ENCODE measurements around the gene RER1.

The RER1 gene

DNA sequence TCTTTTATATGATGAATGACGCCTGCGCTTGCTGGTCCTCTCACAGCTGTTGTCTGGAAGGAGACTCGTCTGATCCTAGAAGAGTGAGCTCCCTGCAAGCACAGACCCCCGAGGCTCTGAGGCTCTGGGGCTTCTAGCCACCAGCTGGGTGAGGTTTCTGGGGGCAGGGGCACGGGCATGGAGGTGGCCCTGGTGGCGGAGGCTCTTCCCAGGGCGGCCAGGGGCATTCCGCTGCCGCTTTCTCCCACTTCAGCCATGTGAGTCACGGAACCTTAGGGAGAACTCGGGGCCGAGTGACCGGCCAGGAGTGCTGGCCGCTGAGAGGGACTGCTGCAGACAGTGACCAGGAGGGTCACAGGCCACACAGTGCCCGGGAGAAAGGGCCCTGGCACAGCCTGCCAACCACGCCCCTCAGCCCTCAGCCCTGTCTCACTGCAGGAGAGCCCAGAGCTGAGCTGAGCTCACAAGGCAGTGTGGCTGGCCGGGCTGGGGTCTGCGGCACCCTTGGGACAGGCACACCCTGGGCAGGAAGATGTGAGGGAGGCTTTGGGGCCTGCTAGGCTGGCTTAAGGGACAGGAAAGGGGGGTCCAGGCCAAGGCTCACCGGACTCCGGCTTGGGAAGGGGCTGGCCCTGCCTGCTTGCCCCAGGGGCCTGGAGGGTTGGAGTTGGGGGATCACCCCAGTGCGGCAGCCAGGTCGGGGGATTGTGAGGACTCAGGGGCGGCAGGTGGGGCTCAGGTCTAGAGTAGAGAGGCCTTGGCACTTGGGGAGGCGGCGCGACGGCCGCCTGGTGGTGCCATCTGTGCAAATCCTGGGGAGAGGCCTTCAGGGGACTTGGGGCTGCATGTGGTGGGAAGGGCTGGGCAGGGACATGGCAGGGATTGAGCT, 36.0 kb upstream of the RER1 start:
- no peaks in the 10 kb centered on the region for H3K9me3 ChIP-seq (ENCODE audit: control insufficient read depth, low read length)
- WGBS, 2 experiments (ENCODE audit: insufficient coverage in 2 of 2): 91 to 92% methylated on average over 24 to 25 of the region's 28 CpGs

DNA sequence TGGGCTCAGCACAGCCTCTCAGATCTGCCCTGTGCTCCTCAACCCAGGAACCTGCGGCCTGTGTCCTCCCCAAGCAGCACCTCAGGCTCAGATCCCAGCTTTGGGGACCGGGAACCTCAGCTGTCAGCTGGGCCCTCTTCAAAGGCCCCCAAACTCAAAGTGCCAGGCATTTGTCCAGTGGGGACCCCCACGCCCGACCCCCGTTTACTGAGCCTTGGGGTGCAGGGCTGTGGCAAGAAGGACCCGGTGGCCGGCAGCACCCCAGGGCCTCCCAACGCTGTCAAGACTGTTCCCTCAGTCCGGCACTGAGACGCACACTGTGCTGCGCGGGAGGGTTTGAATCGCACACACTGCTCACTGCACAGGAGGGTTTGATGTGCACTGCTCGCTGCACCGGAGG, 35.2 kb upstream of the RER1 start:
- Histone ChIP-seq H3K4me1 (ENCODE audit: control insufficient read depth, insufficient read depth, low read length, poor library complexity, severe bottlenecking) (peaks cover 3% of the 10 kb centered on the region), H3K27ac (ENCODE audit: low read depth, low read length, severe bottlenecking) (no peak overlapping the region), H3K9me3 (ENCODE audit: control insufficient read depth, low read length) (no peaks in the 10 kb centered on the region), H3K36me3 (ENCODE audit: control insufficient read depth, insufficient read depth, low read length) (no peaks in the 10 kb centered on the region), H3K4me3 (ENCODE audit: extremely low read depth, insufficient read depth, low read length, poor library complexity, severe bottlenecking) (no peak overlapping the region)
- WGBS, 2 experiments (ENCODE audit: insufficient coverage in 2 of 2): 95% methylated on average over 14 to 15 of the region's 15 CpGs

More for the DNA sequence above, 36.0 kb upstream of the RER1 start:
- peaks cover 3% of the 10 kb centered on the region for H3K4me1 ChIP-seq (ENCODE audit: control insufficient read depth, insufficient read depth, low read length, poor library complexity, severe bottlenecking)
- no peak overlapping the region for H3K4me3 ChIP-seq (ENCODE audit: extremely low read depth, insufficient read depth, low read length, poor library complexity, severe bottlenecking)
- H3K27ac ChIP-seq (ENCODE audit: low read depth, low read length, severe bottlenecking): no peak overlapping the region
- no peaks in the 10 kb centered on the region for H3K36me3 ChIP-seq (ENCODE audit: control insufficient read depth, insufficient read depth, low read length)

- Histone ChIP-seq H3K9me3 (ENCODE audit: control insufficient read depth, low read length) (no peaks in the 10 kb centered on the region), H3K36me3 (ENCODE audit: control insufficient read depth, insufficient read depth, low read length) (no peaks in the 10 kb centered on the region), H3K27ac (ENCODE audit: low read depth, low read length, severe bottlenecking) (no peak overlapping the region), H3K4me3 (ENCODE audit: extremely low read depth, insufficient read depth, low read length, poor library complexity, severe bottlenecking) (no peak overlapping the region), H3K4me1 (ENCODE audit: control insufficient read depth, insufficient read depth, low read length, poor library complexity, severe bottlenecking) (peaks cover 3% of the 10 kb centered on the region)
- WGBS, 2 experiments (ENCODE audit: insufficient coverage in 2 of 2): 94 to 96% methylated on average over 32 to 35 of the region's 37 CpGs
These were observed 34.5 kb upstream of the RER1 start for GRCh38 chr1:2356911-2357845.

GRCh38 chr1:2358072-2358471, 33.6 kb upstream of the RER1 start:
- H3K27ac ChIP-seq (ENCODE audit: low read depth, low read length, severe bottlenecking): no peak overlapping the region
- WGBS, 2 experiments (ENCODE audit: insufficient coverage in 2 of 2): 86 to 92% methylated on average over 7 to 13 of the region's 13 CpGs
- H3K4me3 ChIP-seq (ENCODE audit: extremely low read depth, insufficient read depth, low read length, poor library complexity, severe bottlenecking): no peak overlapping the region

GRCh38 chr1:2358651-2359640, 32.7 kb upstream of the RER1 start:
- H3K4me3 ChIP-seq (ENCODE audit: extremely low read depth, insufficient read depth, low read length, poor library complexity, severe bottlenecking): no peak overlapping the region
- no peaks in the 10 kb centered on the region for H3K36me3 ChIP-seq (ENCODE audit: control insufficient read depth, insufficient read depth, low read length)
- H3K9me3 ChIP-seq (ENCODE audit: control insufficient read depth, low read length): no peaks in the 10 kb centered on the region
- no peak overlapping the region for H3K27ac ChIP-seq (ENCODE audit: low read depth, low read length, severe bottlenecking)
- WGBS, 2 experiments (ENCODE audit: insufficient coverage in 2 of 2): 81 to 86% methylated on average over 21 to 24 of the region's 24 CpGs
- peaks cover 3% of the 10 kb centered on the region for H3K4me1 ChIP-seq (ENCODE audit: control insufficient read depth, insufficient read depth, low read length, poor library complexity, severe bottlenecking)

More at GRCh38 chr1:2358072-2358471, 33.6 kb upstream of the RER1 start:
- Histone ChIP-seq H3K9me3 (ENCODE audit: control insufficient read depth, low read length) (no peaks in the 10 kb centered on the region), H3K4me1 (ENCODE audit: control insufficient read depth, insufficient read depth, low read length, poor library complexity, severe bottlenecking) (peaks cover 3% of the 10 kb centered on the region), H3K36me3 (ENCODE audit: control insufficient read depth, insufficient read depth, low read length) (no peaks in the 10 kb centered on the region)

DNA sequence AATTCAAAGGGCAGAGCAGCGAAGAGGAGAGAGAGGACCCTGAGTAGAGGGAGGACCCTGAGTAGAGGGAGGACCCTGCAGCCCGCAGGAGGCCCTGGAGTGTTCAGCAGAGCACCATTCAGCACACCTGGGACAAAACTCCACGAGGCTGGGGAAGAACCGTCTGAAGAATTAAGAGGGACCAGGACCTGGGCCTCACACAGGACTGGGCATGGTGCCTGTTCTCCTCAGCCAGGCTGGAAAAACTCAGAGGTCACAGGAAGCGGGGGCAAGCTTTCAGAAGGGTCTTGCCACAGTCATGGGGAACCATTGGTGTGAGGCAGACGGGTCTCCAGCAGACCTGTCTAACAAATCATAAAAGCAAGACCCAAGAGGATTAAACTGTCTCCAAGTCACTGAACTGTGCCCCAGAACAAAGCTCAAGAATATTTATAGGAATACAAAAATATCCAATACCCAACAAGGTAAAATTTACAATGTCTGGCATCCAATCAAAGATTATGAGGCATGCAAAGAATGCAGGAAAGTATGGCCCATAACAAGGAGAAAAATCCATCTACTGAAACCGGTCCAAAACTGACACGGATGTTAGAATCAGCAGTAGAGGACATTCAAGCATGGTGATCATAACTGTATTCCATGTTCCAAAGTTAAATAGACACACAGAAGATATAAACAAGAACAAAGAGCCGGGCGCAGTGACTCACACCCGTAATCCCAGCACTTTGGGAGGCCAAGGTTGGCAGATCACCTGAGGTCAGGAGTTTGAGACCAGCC, 30.9 kb upstream of the RER1 start:
- H3K9me3 ChIP-seq (ENCODE audit: control insufficient read depth, low read length): no peaks in the 10 kb centered on the region
- no peaks in the 10 kb centered on the region for H3K4me1 ChIP-seq (ENCODE audit: control insufficient read depth, insufficient read depth, low read length, poor library complexity, severe bottlenecking)
- WGBS, 2 experiments (ENCODE audit: insufficient coverage in 2 of 2): 90 to 91% methylated on average over 9 to 11 of the region's 11 CpGs
- H3K36me3 ChIP-seq (ENCODE audit: control insufficient read depth, insufficient read depth, low read length): no peaks in the 10 kb centered on the region
- H3K4me3 ChIP-seq (ENCODE audit: extremely low read depth, insufficient read depth, low read length, poor library complexity, severe bottlenecking): no peak overlapping the region
- no peak overlapping the region for H3K27ac ChIP-seq (ENCODE audit: low read depth, low read length, severe bottlenecking)

DNA sequence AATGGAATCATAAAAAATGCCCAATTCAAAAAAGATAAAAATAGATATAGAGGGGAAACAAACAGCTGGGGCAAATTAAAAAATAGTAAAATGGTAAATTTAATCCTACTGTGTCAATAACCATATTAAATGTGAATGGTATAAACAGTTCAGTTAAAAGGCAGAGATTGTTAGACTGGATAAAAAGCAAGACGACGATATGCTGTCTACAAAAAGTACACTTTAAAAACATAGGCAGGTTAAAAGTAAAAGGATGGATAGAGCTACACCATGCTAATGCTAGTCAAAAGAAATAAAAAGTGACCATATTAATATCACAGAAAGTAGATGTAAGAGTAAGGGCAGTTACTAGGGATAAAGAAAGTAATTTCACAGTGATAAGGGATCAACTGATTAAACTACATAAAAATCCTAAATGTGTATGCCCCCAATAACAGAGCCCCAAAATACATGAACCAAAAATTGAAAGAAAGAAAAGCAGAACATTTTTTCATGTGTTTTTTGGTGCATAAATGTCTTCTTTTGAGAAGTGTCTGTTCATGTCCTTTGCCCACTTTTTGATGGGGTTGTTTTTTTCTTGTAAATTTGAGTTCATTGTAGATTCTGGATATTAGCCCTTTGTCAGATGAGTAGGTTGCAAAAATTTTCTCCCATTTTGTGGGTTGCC, 27.7 kb upstream of the RER1 start:
- Histone ChIP-seq H3K4me3 (ENCODE audit: extremely low read depth, insufficient read depth, low read length, poor library complexity, severe bottlenecking) (no peak overlapping the region), H3K36me3 (ENCODE audit: control insufficient read depth, insufficient read depth, low read length) (no peaks in the 10 kb centered on the region), H3K27ac (ENCODE audit: low read depth, low read length, severe bottlenecking) (no peak overlapping the region), H3K9me3 (ENCODE audit: control insufficient read depth, low read length) (no peaks in the 10 kb centered on the region), H3K4me1 (ENCODE audit: control insufficient read depth, insufficient read depth, low read length, poor library complexity, severe bottlenecking) (no peaks in the 10 kb centered on the region)
- WGBS, 2 experiments (ENCODE audit: insufficient coverage in 2 of 2): no CpG with 5 or more reads among the region's 2 CpGs

- H3K4me3 ChIP-seq (ENCODE audit: extremely low read depth, insufficient read depth, low read length, poor library complexity, severe bottlenecking): no peak overlapping the region
- no peaks in the 10 kb centered on the region for H3K9me3 ChIP-seq (ENCODE audit: control insufficient read depth, low read length)
- H3K27ac ChIP-seq (ENCODE audit: low read depth, low read length, severe bottlenecking): no peak overlapping the region
- H3K36me3 ChIP-seq (ENCODE audit: control insufficient read depth, insufficient read depth, low read length): no peaks in the 10 kb centered on the region
- WGBS, 2 experiments (ENCODE audit: insufficient coverage in 2 of 2): 97 to 100% methylated on average over 3 to 5 of the region's 8 CpGs
- H3K4me1 ChIP-seq (ENCODE audit: control insufficient read depth, insufficient read depth, low read length, poor library complexity, severe bottlenecking): no peaks in the 10 kb centered on the region
These were observed 23.4 kb upstream of the RER1 start for GRCh38 chr1:2368053-2368744.
